SH-SY5Y (cell line): ENCODE results near the gene SSTR5.

Source experiments
- GATA2 ChIP-seq: IDR thresholded peaks from 2 replicates; pipeline ENCODE4 v1.6.1; 2011; ENCODE audit warnings: mild to moderate bottlenecking, low read depth, low read length
- GATA3 ChIP-seq: IDR thresholded peaks from 2 replicates; pipeline ENCODE4 v1.6.1; 2011; ENCODE audit warnings: low read depth, mild to moderate bottlenecking, low read length, moderate library complexity

- TF ChIP-seq GATA3, result no peak
- TF ChIP-seq GATA2, result no peak
Measured at GRCh38 chr16:1097156-1097555, 24.6 kb downstream of the SSTR5 start.
